Measurements from ENCODE around the gene B2M.

GRCh38 chr15:44710236-44711095 is 851 bp upstream of the B2M start:
- peak; percentile 45 for TF ChIP-seq CTCF (IDR thresholded peaks at IDR 0.05; ENCODE audit: low read depth, low read length)
- no peak for TF ChIP-seq POLR2A (IDR thresholded peaks at IDR 0.05; ENCODE audit: extremely low read depth, insufficient read length)
- peak; percentile 32; the same call in 1 of the 2 replicates for TF ChIP-seq MYC (IDR thresholded peaks at IDR 0.05; ENCODE audit: low read depth, low read length)
- peak; percentile 27; the same call in 1 of the 2 replicates for TF ChIP-seq MAX (IDR thresholded peaks at IDR 0.05; ENCODE audit: low read depth, low read length)

Measured in NB4 (cell line).